K562 (cell line): ENCODE results near the gene CABP2. TPM values are rescaled to one million over a fixed set of nuclear protein-coding genes. Genes with fewer than 3 reads are reported as not detected.

ENCODE experiments used
- CTCFL ChIP-seq: IDR thresholded peaks from 2 replicates; pipeline ENCODE4 v1.6.1; 2011; ENCODE audit warnings: borderline replicate concordance, low read depth, mild to moderate bottlenecking, moderate library complexity, low read length; ENCODE audit not compliant: insufficient read depth, poor library complexity, severe bottlenecking
- EZH2 ChIP-seq: IDR thresholded peaks from 2 replicates; pipeline ENCODE4 v1.6.1; 2012; ENCODE audit warnings: low read depth, mild to moderate bottlenecking, inconsistent platforms, low read length, borderline replicate concordance
- FOXO4 ChIP-seq: fragments of 450-650 bp; formaldehyde crosslinking; IDR thresholded peaks from 2 replicates; pipeline ENCODE4 v1.4.0; 2020; ENCODE audit warnings: mild to moderate bottlenecking, moderate library complexity
- HNRNPL ChIP-seq: fragments of 200-400 bp; formaldehyde crosslinking; IDR thresholded peaks from 2 replicates; pipeline ENCODE4 v1.6.1; 2017; ENCODE audit warnings: low read depth, mild to moderate bottlenecking, low read length
- KLF6 ChIP-seq: fragments of 250-450 bp; sonication (Bioruptor Pico); IDR thresholded peaks from 2 replicates; pipeline ENCODE4 v1.4.0; 2020; ENCODE audit warnings: mild to moderate bottlenecking, moderate library complexity, borderline replicate concordance
- NR4A1 ChIP-seq, 2 experiments: fragments of 250-450 bp in 1 of 2; fragments of 450-650 bp in 1 of 2; sonication (Bioruptor Pico) in 1 of 2; IDR thresholded peaks; 2 replicates each; pipeline versions ENCODE4 v1.4.0 to v1.6.1; 2016 to 2020; ENCODE audit warnings: mild to moderate bottlenecking in 2 of 2, missing compliant biosample characterization in 1 of 2, missing genetic modification characterization in 1 of 2, moderate library complexity in 1 of 2
- PHTF2 ChIP-seq: fragments of 250-450 bp; sonication (Bioruptor Pico); IDR thresholded peaks from 2 replicates; pipeline ENCODE4 v1.5.0; 2021; ENCODE audit warnings: mild to moderate bottlenecking
- PRPF4 ChIP-seq: fragments of 200-400 bp; formaldehyde crosslinking; IDR thresholded peaks from one replicate; pipeline ENCODE4 v1.6.1; 2017; ENCODE audit warnings: low read length, low read depth, mild to moderate bottlenecking; ENCODE audit not compliant: insufficient read depth, poor library complexity, severe bottlenecking
- RB1 ChIP-seq: fragments of 450-650 bp; IDR thresholded peaks from 2 replicates; pipeline ENCODE4 v1.6.1; 2017; ENCODE audit warnings: low read depth, mild to moderate bottlenecking
- RBM15 ChIP-seq: fragments of 200-400 bp; formaldehyde crosslinking; IDR thresholded peaks from 2 replicates; pipeline ENCODE4 v1.6.1; 2018; ENCODE audit warnings: mild to moderate bottlenecking, low read length, moderate library complexity; ENCODE audit not compliant: insufficient read depth
- RCOR1 ChIP-seq, 2 experiments: IDR thresholded peaks; 2 replicates each; pipeline ENCODE4 v1.6.1; 2012; ENCODE audit warnings: low read depth in 2 of 2, low read length in 2 of 2, borderline replicate concordance in 1 of 2, improper control_type of control experiment in 1 of 2
- SIX5 ChIP-seq, 2 experiments: IDR thresholded peaks; 2 replicates each; pipeline ENCODE4 v1.6.1; 2011; ENCODE audit warnings: low read length in 2 of 2, borderline replicate concordance in 1 of 2, low read depth in 1 of 2, mild to moderate bottlenecking in 1 of 2, moderate library complexity in 1 of 2; ENCODE audit not compliant: insufficient read depth in 1 of 2
- TARDBP ChIP-seq: fragments of 450-650 bp; IDR thresholded peaks from 2 replicates; pipeline ENCODE4 v1.6.1; 2016
- THAP12 ChIP-seq: fragments of 250-450 bp; sonication (Bioruptor Pico); IDR thresholded peaks from 2 replicates; pipeline ENCODE4 v1.9.0; 2021; ENCODE audit warnings: mild to moderate bottlenecking, inconsistent platforms
- ZBTB12 ChIP-seq: fragments of 250-450 bp; sonication (Bioruptor Pico); IDR thresholded peaks from 2 replicates; pipeline ENCODE4 v1.4.0; 2020
- ZFP91 ChIP-seq: sonication (generic); formaldehyde crosslinking; IDR thresholded peaks from 2 replicates; pipeline ENCODE4 v1.8.0; 2022; ENCODE audit warnings: mild to moderate bottlenecking, missing genetic modification reagents
- ZNF174 ChIP-seq: fragments of 250-450 bp; sonication (Bioruptor Pico); IDR thresholded peaks from 2 replicates; pipeline ENCODE4 v1.4.0; 2020; ENCODE audit warnings: mild to moderate bottlenecking
- ZNF184 ChIP-seq: sonication (generic); formaldehyde crosslinking; IDR thresholded peaks from 2 replicates; pipeline ENCODE4 v1.5.0; 2020; ENCODE audit warnings: missing genetic modification reagents
- polyA plus RNA-seq, 8 experiments: library from polyadenylated mRNA; depleted of rRNA in 4 of 8; stranded (reverse) in 5 of 8; unstranded in 3 of 8; fragments of >200 nt; fragmentation: Nextera tagmentation in 2 of 8; fragmentation: Illumina TruSeq in 1 of 8; extraction: Ambion mirVana in 2 of 8; extraction: Trizol in 1 of 8; gene quantifications; 2 replicates each; pipeline versions ENCODE4 v1.2.1 to v1.2.3, GENCODE V29; 2011 to 2014; ENCODE audit warnings: inconsistent platforms in 1 of 8, missing spikeins in 1 of 8
- total RNA-seq, 7 experiments: library from RNA; depleted of rRNA in 6 of 7; stranded (reverse); fragments of >200 nt in 6 of 7; fragmentation: Illumina TruSeq in 2 of 7; extraction: Trizol in 2 of 7; gene quantifications; 2 replicates each; pipeline versions ENCODE4 v1.2.1 to v1.2.3, GENCODE V29; 2011 to 2021; ENCODE audit warnings: low replicate concordance in 1 of 7

Gene CABP2
- total and polyA plus RNA-seq, 9 of the 15 experiments (the other 6 are each of a cell fraction or from before 2014, with no cell fraction given): not detected

GRCh38 chr11:67508486-67509121, 14.6 kb downstream of the CABP2 start (continued):
- no peak for TF ChIP-seq SIX5 (IDR thresholded peaks at IDR 0.05; ENCODE audit: borderline replicate concordance in 1 of 2, insufficient read depth in 1 of 2, low read depth in 1 of 2, low read length in 2 of 2)
- no peak; the same call in 1 of the 2 replicates for TF ChIP-seq NR4A1 (CRISPR knock-in tag; IDR thresholded peaks at IDR 0.05)
- no peak for TF ChIP-seq NR4A1 (tag; IDR thresholded peaks at IDR 0.05)
- no peak for TF ChIP-seq RCOR1 (IDR thresholded peaks at IDR 0.05; ENCODE audit: borderline replicate concordance in 1 of 2, low read depth in 2 of 2, low read length in 2 of 2)
- peak; percentile 93 for TF ChIP-seq ZBTB12 (CRISPR knock-in tag)
- 0 out of 2 replicates have a peak, but pooled peaks have one; percentile 27 for TF ChIP-seq THAP12 (CRISPR knock-in tag)
- no peak for TF ChIP-seq ZNF184
- TF ChIP-seq HNRNPL: no peak
- no peak for TF ChIP-seq FOXO4
- no peak for TF ChIP-seq PRPF4
- TF ChIP-seq EZH2: no peak
- peak; percentile 3 for TF ChIP-seq CTCFL
- no peak for TF ChIP-seq PHTF2
- TF ChIP-seq RBM15: no peak
- no peak for TF ChIP-seq ZNF174 (CRISPR knock-in tag)
- no peak for TF ChIP-seq ZFP91 (CRISPR knock-in tag)
- TF ChIP-seq KLF6 (CRISPR knock-in tag): 0 out of 2 replicates have a peak, but pooled peaks have one; percentile 41
- peak; percentile 70; the same call in 1 of the 2 replicates for TF ChIP-seq TARDBP
- peak; percentile 91 for TF ChIP-seq RB1
